Testis (tissue), 2 donors: ENCODE results near the gene COLGALT1.

Source experiments
- POLR2A ChIP-seq: fragments of 450-650 bp; IDR thresholded peaks from one replicate; pipeline ENCODE4 v1.6.1; 2017; ENCODE audit warnings: antibody characterized with exemption, mild to moderate bottlenecking, moderate library complexity
- TF ChIP-seq, protein P1 (sequence below), 3 experiments: fragments of 450-650 bp in 2 of 3; fragments of 200-600 bp in 1 of 3; sonication (generic) in 1 of 3; IDR thresholded peaks; one replicate each; pipeline ENCODE4 v1.5.1; 2016 to 2019; ENCODE audit warnings: antibody characterized with exemption in 3 of 3, mild to moderate bottlenecking in 2 of 3, moderate library complexity in 1 of 3

DNA sequence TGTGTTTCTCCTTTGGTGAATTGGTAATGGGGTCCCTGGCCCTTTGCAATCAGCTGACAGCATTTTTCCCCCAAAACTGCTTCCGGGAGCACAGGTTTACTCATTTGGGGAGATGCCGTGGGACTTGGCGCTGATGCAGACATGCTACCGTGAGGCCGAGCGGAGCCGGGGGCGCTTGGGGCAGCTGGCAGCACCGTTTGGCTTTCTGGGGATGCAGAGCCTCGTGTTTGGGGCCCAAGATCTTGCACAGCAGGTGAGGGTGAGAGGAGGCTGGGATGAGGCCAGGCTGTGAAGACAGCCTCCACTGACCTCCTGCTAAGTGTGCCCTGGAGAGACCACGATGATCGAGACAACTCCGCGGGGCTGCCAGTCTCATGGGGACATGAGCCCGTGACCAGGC lies 13.4 kb upstream of the COLGALT1 start:
- no peak for TF ChIP-seq POLR2A
- TF ChIP-seq, protein P1, sequence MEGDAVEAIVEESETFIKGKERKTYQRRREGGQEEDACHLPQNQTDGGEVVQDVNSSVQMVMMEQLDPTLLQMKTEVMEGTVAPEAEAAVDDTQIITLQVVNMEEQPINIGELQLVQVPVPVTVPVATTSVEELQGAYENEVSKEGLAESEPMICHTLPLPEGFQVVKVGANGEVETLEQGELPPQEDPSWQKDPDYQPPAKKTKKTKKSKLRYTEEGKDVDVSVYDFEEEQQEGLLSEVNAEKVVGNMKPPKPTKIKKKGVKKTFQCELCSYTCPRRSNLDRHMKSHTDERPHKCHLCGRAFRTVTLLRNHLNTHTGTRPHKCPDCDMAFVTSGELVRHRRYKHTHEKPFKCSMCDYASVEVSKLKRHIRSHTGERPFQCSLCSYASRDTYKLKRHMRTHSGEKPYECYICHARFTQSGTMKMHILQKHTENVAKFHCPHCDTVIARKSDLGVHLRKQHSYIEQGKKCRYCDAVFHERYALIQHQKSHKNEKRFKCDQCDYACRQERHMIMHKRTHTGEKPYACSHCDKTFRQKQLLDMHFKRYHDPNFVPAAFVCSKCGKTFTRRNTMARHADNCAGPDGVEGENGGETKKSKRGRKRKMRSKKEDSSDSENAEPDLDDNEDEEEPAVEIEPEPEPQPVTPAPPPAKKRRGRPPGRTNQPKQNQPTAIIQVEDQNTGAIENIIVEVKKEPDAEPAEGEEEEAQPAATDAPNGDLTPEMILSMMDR (IDR thresholded peaks at IDR 0.05): no peak
